ENCODE measurements around the gene GXYLT1. TPM values are rescaled to one million over a fixed set of nuclear protein-coding genes. Genes with fewer than 3 reads are reported as not detected.

GXYLT1 gene
- total and polyA plus RNA-seq, 2 of the 13 experiments (the other 11 are each of a cell fraction or from before 2014, with no cell fraction given): 7.8 to 17.0 TPM

DNA sequence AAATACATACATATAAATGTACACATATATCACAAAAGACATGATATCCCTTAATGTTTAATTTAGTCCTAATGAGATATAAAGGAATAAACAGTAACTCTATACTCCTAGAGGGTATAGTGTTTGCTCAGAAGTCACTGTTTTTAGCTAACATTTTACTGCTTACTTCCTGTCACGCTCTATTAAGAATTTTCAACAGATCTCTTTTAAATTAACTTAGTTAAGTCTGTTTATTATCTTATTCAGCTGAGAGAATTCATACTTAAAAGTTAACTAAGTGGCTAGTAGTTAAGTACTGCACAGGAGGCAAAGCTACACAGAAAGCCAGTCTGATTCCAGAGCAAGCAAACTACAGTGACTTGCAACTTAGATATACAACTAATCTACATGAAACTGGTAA, 39.9 kb downstream of the GXYLT1 start:
- Histone ChIP-seq H2AFZ (ENCODE audit: low read length) (no peak overlapping the region), H3K36me3 (replicated peaks in 1 of 2; ENCODE audit: control insufficient read depth in 1 of 2, insufficient read depth in 2 of 2, low read length in 2 of 2) (peaks cover 0 to 8% of the 10 kb centered on the region in 2 experiments; a peak in 3 of 5 replicates), H3K9me3 (ENCODE audit: low read length) (no peaks in the 10 kb centered on the region), H3K27me3 (ENCODE audit: control insufficient read depth in 1 of 2, insufficient read depth in 2 of 2, low read length in 2 of 2) (no peaks in the 10 kb centered on the region; a peak in 1 of 5 replicates), H3K4me3 (replicated peaks in 1 of 3; ENCODE audit: insufficient read depth in 1 of 3, low read depth in 2 of 3, low read length in 3 of 3) (no peak overlapping the region), H3K27ac (ENCODE audit: extremely low read length, insufficient read depth, low read length) (no peak overlapping the region), H4K20me1 (ENCODE audit: insufficient read depth, low read length) (no peaks in the 10 kb centered on the region), H3K4me2 (ENCODE audit: low read depth, low read length) (no peak overlapping the region), H3K4me1 (ENCODE audit: insufficient read depth, low read length) (no peaks in the 10 kb centered on the region), H3K9ac (ENCODE audit: insufficient read depth, low read depth, low read length) (no peak overlapping the region), H3K79me2 (ENCODE audit: insufficient read depth, low read length) (no peaks in the 10 kb centered on the region)
- POLR2A ChIA-PET: no interaction called here
- TF ChIP-seq NR2F1 (CRISPR knock-in tag; IDR thresholded peaks at IDR 0.05): no peak
- no peak for TF ChIP-seq ZNF639 (CRISPR knock-in tag; conservative IDR thresholded peaks at IDR 0.05)
- no peak for TF ChIP-seq ZNF761 (CRISPR knock-in tag; conservative IDR thresholded peaks at IDR 0.05)
- no peak for TF ChIP-seq MAFG (CRISPR knock-in tag; IDR thresholded peaks at IDR 0.05)
- TF ChIP-seq BATF2 (CRISPR knock-in tag; IDR thresholded peaks at IDR 0.05): no peak
- TF ChIP-seq ZHX2 (IDR thresholded peaks at IDR 0.05; ENCODE audit: low read depth): no peak
- no peak for TF ChIP-seq ZHX2 (CRISPR knock-in tag; IDR thresholded peaks at IDR 0.05; ENCODE audit: borderline replicate concordance)
- TF ChIP-seq PPARG (CRISPR knock-in tag; conservative IDR thresholded peaks at IDR 0.05): no peak
- TF ChIP-seq SMAD1 (CRISPR knock-in tag; IDR thresholded peaks at IDR 0.05; ENCODE audit: borderline replicate concordance, low read depth): no peak
- TF ChIP-seq, protein P1, sequence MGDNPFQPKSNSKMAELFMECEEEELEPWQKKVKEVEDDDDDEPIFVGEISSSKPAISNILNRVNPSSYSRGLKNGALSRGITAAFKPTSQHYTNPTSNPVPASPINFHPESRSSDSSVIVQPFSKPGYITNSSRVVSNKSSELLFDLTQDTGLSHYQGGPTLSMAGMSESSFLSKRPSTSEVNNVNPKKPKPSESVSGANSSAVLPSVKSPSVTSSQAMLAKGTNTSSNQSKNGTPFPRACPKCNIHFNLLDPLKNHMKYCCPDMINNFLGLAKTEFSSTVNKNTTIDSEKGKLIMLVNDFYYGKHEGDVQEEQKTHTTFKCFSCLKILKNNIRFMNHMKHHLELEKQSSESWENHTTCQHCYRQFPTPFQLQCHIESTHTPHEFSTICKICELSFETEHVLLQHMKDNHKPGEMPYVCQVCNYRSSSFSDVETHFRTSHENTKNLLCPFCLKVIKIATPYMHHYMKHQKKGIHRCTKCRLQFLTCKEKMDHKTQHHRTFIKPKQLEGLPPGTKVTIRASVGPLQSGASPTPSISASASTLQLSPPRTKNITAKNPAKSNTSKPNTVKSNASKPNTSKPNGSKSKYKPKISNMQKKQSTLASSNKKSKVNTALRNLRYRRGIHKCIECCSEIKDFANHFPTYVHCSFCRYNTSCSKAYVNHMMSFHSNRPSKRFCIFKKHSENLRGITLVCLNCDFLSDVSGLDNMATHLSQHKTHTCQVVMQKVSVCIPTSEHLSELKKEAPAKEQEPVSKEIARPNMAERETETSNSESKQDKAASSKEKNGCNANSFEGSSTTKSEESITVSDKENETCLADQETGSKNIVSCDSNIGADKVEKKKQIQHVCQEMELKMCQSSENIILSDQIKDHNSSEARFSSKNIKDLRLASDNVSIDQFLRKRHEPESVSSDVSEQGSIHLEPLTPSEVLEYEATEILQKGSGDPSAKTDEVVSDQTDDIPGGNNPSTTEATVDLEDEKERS (CRISPR knock-in tag; IDR thresholded peaks at IDR 0.05): no peak
- TF ChIP-seq ZNF670 (CRISPR knock-in tag; IDR thresholded peaks at IDR 0.05; ENCODE audit: borderline replicate concordance): no peak
- TF ChIP-seq E2F1 (CRISPR knock-in tag; IDR thresholded peaks at IDR 0.05): no peak
- TF ChIP-seq ZNF343 (CRISPR knock-in tag; IDR thresholded peaks at IDR 0.05): no peak
- in situ Hi-C loops (cut with HindIII; ENCODE audit: extremely low pct_ligation_motif_present, low pct_unique_long_range_greater_than_20kb): no loop called here
- CTCF ChIA-PET (ENCODE audit: low intra/inter-chr PET ratio, low total read pairs): no interaction called here
- 100% methylated on average over 1 of the region's 1 CpG for WGBS (ENCODE audit: low lambda C conversion rate)
- no TSS peak for BruUV-seq (replicated peaks)
- DNase-seq (ENCODE audit: low spot score): no peak
- no peak for FAIRE-seq
- ATAC-seq: no peak
- intact Hi-C loops (cut with micrococcal nuclease; ENCODE audit: unreplicated experiment): no loop called here

Measured in HepG2 (cell line).